ENCODE results near the gene DUS3L. TPM values are rescaled to one million over a fixed set of nuclear protein-coding genes. Genes with fewer than 3 reads are reported as not detected.

The DUS3L gene
- total RNA-seq, 1 experiment from 2014 or later, result 39.3 TPM

DNA sequence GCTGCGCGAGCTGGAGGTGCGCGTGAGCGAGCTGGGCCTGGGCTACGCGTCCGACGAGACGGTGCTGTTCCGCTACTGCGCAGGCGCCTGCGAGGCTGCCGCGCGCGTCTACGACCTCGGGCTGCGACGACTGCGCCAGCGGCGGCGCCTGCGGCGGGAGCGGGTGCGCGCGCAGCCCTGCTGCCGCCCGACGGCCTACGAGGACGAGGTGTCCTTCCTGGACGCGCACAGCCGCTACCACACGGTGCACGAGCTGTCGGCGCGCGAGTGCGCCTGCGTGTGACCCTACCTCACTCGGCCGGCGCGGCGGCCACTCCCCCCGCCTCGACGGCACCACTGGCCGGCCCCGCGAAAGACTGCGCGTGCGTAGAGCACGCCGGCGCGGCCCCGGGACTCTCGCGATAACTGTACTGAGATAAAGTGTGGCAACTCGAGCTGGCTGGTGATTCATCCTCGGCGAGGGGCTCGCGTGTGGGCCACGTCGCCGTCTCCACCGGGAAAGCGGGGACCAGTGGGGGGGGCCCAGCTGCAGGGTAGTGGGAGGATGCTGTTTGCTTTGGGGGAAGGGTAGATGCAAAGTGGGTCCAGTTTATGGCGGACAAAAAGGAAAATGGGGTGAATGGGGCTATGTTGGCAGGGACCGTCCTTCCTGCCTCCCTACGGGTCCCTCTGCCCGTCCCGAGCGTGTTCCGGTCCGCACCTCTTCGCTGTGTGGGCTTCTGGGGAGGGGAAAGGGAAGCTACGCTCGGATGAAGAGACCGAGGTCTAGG lies 37.1 kb upstream of the DUS3L start:
- Mint-ChIP-seq H3K27me3 (ENCODE audit: low read depth) (no peaks in the 10 kb centered on the region; the same call in none of the 2 replicates), H3K36me3 (no peaks in the 10 kb centered on the region), H3K4me3 (peak overlapping the region; percentile 91), H3K9me3 (no peaks in the 10 kb centered on the region), H3K4me1 (peaks cover 6% of the 10 kb centered on the region), H3K27ac (peak overlapping the region; percentile 97)
- ChIA-PET POLR2A (interaction anchor here (0.6 to 3.0 kb wide), 10 partner anchors 11 to 194 kb away, joined by 3 to 22 read pairs (median 4); partner anchors contain the start of genes FUT6, NDUFA11, NRTN and RPL36), CTCF (interaction anchor here (0.6 to 6.9 kb wide), 26 partner anchors 12 to 1769 kb away, joined by 3 to 115 read pairs (median 4); partner anchors contain the start of genes NDUFA11, NRTN and VMAC)
- DNase-seq (ENCODE audit: low spot score), result peak; percentile 93
- peak; percentile 75 for ATAC-seq
- TF ChIP-seq SMAD4 (CRISPR knock-in tag; IDR thresholded peaks at IDR 0.05), result no peak; the same call in 1 of the 2 replicates
- TF ChIP-seq, protein P1, sequence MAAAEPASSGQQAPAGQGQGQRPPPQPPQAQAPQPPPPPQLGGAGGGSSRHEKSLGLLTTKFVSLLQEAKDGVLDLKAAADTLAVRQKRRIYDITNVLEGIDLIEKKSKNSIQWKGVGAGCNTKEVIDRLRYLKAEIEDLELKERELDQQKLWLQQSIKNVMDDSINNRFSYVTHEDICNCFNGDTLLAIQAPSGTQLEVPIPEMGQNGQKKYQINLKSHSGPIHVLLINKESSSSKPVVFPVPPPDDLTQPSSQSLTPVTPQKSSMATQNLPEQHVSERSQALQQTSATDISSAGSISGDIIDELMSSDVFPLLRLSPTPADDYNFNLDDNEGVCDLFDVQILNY (CRISPR knock-in tag; IDR thresholded peaks at IDR 0.05), result peak; percentile 73; the same call in 1 of the 2 replicates
- TF ChIP-seq, protein P2, sequence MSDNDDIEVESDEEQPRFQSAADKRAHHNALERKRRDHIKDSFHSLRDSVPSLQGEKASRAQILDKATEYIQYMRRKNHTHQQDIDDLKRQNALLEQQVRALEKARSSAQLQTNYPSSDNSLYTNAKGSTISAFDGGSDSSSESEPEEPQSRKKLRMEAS (CRISPR knock-in tag; IDR thresholded peaks at IDR 0.05), result peak; percentile 87
- TF ChIP-seq, protein P3, sequence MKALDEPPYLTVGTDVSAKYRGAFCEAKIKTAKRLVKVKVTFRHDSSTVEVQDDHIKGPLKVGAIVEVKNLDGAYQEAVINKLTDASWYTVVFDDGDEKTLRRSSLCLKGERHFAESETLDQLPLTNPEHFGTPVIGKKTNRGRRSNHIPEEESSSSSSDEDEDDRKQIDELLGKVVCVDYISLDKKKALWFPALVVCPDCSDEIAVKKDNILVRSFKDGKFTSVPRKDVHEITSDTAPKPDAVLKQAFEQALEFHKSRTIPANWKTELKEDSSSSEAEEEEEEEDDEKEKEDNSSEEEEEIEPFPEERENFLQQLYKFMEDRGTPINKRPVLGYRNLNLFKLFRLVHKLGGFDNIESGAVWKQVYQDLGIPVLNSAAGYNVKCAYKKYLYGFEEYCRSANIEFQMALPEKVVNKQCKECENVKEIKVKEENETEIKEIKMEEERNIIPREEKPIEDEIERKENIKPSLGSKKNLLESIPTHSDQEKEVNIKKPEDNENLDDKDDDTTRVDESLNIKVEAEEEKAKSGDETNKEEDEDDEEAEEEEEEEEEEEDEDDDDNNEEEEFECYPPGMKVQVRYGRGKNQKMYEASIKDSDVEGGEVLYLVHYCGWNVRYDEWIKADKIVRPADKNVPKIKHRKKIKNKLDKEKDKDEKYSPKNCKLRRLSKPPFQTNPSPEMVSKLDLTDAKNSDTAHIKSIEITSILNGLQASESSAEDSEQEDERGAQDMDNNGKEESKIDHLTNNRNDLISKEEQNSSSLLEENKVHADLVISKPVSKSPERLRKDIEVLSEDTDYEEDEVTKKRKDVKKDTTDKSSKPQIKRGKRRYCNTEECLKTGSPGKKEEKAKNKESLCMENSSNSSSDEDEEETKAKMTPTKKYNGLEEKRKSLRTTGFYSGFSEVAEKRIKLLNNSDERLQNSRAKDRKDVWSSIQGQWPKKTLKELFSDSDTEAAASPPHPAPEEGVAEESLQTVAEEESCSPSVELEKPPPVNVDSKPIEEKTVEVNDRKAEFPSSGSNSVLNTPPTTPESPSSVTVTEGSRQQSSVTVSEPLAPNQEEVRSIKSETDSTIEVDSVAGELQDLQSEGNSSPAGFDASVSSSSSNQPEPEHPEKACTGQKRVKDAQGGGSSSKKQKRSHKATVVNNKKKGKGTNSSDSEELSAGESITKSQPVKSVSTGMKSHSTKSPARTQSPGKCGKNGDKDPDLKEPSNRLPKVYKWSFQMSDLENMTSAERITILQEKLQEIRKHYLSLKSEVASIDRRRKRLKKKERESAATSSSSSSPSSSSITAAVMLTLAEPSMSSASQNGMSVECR (CRISPR knock-in tag; IDR thresholded peaks at IDR 0.05; ENCODE audit: borderline replicate concordance), result peak; percentile 89; the same call in 1 of the 2 replicates
- peak; percentile 75 for TF ChIP-seq NFE2L1 (CRISPR knock-in tag; IDR thresholded peaks at IDR 0.05)
- TF ChIP-seq SMAD3 (CRISPR knock-in tag; IDR thresholded peaks at IDR 0.05; ENCODE audit: borderline replicate concordance), result peak; percentile 89
- TF ChIP-seq, protein P4, sequence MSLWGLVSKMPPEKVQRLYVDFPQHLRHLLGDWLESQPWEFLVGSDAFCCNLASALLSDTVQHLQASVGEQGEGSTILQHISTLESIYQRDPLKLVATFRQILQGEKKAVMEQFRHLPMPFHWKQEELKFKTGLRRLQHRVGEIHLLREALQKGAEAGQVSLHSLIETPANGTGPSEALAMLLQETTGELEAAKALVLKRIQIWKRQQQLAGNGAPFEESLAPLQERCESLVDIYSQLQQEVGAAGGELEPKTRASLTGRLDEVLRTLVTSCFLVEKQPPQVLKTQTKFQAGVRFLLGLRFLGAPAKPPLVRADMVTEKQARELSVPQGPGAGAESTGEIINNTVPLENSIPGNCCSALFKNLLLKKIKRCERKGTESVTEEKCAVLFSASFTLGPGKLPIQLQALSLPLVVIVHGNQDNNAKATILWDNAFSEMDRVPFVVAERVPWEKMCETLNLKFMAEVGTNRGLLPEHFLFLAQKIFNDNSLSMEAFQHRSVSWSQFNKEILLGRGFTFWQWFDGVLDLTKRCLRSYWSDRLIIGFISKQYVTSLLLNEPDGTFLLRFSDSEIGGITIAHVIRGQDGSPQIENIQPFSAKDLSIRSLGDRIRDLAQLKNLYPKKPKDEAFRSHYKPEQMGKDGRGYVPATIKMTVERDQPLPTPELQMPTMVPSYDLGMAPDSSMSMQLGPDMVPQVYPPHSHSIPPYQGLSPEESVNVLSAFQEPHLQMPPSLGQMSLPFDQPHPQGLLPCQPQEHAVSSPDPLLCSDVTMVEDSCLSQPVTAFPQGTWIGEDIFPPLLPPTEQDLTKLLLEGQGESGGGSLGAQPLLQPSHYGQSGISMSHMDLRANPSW (CRISPR knock-in tag; conservative IDR thresholded peaks at IDR 0.05; ENCODE audit: low read depth), result no peak
- TF ChIP-seq HMGA2 (CRISPR knock-in tag; IDR thresholded peaks at IDR 0.05), result no peak
- TF ChIP-seq SP1 (CRISPR knock-in tag; conservative IDR thresholded peaks at IDR 0.05), result peak; percentile 78
- TF ChIP-seq TEAD1 (CRISPR knock-in tag; IDR thresholded peaks at IDR 0.05), result 0 out of 2 replicates have a peak, but pooled peaks have one; percentile 41
- TF ChIP-seq, protein P5, sequence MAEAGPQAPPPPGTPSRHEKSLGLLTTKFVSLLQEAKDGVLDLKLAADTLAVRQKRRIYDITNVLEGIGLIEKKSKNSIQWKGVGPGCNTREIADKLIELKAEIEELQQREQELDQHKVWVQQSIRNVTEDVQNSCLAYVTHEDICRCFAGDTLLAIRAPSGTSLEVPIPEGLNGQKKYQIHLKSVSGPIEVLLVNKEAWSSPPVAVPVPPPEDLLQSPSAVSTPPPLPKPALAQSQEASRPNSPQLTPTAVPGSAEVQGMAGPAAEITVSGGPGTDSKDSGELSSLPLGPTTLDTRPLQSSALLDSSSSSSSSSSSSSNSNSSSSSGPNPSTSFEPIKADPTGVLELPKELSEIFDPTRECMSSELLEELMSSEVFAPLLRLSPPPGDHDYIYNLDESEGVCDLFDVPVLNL (CRISPR knock-in tag; IDR thresholded peaks at IDR 0.05; ENCODE audit: borderline replicate concordance, low read depth), result 0 out of 2 replicates have a peak, but pooled peaks have one; percentile 18
- 0 out of 2 replicates have a peak, but pooled peaks have one; percentile 75 for TF ChIP-seq MYBL2 (CRISPR knock-in tag; IDR thresholded peaks at IDR 0.05)
- peak; percentile 73 for TF ChIP-seq FOXK1 (CRISPR knock-in tag; IDR thresholded peaks at IDR 0.05)
- TF ChIP-seq, protein P6, sequence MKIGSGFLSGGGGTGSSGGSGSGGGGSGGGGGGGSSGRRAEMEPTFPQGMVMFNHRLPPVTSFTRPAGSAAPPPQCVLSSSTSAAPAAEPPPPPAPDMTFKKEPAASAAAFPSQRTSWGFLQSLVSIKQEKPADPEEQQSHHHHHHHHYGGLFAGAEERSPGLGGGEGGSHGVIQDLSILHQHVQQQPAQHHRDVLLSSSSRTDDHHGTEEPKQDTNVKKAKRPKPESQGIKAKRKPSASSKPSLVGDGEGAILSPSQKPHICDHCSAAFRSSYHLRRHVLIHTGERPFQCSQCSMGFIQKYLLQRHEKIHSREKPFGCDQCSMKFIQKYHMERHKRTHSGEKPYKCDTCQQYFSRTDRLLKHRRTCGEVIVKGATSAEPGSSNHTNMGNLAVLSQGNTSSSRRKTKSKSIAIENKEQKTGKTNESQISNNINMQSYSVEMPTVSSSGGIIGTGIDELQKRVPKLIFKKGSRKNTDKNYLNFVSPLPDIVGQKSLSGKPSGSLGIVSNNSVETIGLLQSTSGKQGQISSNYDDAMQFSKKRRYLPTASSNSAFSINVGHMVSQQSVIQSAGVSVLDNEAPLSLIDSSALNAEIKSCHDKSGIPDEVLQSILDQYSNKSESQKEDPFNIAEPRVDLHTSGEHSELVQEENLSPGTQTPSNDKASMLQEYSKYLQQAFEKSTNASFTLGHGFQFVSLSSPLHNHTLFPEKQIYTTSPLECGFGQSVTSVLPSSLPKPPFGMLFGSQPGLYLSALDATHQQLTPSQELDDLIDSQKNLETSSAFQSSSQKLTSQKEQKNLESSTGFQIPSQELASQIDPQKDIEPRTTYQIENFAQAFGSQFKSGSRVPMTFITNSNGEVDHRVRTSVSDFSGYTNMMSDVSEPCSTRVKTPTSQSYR (CRISPR knock-in tag; IDR thresholded peaks at IDR 0.05), result 0 out of 2 replicates have a peak, but pooled peaks have one; percentile 8
- TF ChIP-seq, protein P7, sequence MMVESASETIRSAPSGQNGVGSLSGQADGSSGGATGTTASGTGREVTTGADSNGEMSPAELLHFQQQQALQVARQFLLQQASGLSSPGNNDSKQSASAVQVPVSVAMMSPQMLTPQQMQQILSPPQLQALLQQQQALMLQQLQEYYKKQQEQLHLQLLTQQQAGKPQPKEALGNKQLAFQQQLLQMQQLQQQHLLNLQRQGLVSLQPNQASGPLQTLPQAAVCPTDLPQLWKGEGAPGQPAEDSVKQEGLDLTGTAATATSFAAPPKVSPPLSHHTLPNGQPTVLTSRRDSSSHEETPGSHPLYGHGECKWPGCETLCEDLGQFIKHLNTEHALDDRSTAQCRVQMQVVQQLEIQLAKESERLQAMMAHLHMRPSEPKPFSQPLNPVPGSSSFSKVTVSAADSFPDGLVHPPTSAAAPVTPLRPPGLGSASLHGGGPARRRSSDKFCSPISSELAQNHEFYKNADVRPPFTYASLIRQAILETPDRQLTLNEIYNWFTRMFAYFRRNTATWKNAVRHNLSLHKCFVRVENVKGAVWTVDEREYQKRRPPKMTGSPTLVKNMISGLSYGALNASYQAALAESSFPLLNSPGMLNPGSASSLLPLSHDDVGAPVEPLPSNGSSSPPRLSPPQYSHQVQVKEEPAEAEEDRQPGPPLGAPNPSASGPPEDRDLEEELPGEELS (CRISPR knock-in tag; IDR thresholded peaks at IDR 0.05), result peak; percentile 69; the same call in 1 of the 2 replicates
- peak; percentile 11; the same call in 1 of the 2 replicates for TF ChIP-seq ZNF416 (CRISPR knock-in tag; IDR thresholded peaks at IDR 0.05)
- TF ChIP-seq, protein P8, sequence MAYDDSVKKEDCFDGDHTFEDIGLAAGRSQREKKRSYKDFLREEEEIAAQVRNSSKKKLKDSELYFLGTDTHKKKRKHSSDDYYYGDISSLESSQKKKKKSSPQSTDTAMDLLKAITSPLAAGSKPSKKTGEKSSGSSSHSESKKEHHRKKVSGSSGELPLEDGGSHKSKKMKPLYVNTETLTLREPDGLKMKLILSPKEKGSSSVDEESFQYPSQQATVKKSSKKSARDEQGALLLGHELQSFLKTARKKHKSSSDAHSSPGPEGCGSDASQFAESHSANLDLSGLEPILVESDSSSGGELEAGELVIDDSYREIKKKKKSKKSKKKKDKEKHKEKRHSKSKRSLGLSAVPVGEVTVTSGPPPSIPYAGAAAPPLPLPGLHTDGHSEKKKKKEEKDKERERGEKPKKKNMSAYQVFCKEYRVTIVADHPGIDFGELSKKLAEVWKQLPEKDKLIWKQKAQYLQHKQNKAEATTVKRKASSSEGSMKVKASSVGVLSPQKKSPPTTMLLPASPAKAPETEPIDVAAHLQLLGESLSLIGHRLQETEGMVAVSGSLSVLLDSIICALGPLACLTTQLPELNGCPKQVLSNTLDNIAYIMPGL (CRISPR knock-in tag; IDR thresholded peaks at IDR 0.05), result peak; percentile 70; the same call in 1 of the 2 replicates
- peak; percentile 51; the same call in 1 of the 2 replicates for TF ChIP-seq JUN (CRISPR knock-in tag; IDR thresholded peaks at IDR 0.05)

Measured in WTC11 (cell line).